AG04449 (cell line): ENCODE data around the gene C10orf67.
A peak's percentile ranks its signal among the peaks of the same experiment; 100 is the strongest.

Source experiments
- CTCF ChIA-PET: fragments of 350-600 bp; formaldehyde crosslinking; extraction: SDS; loops from one replicate; lab custom pipeline; 2021; ENCODE audit warnings: antibody characterized with exemption; lab: Yijun Ruan, JAX
- POLR2A ChIA-PET: fragments of 400-600, 350-600 bp; formaldehyde crosslinking; extraction: SDS; loops from one replicate; lab custom pipeline; 2020; ENCODE audit warnings: antibody characterized with exemption, inconsistent platforms; lab: Yijun Ruan, JAX
- DNase-seq: peaks from one replicate; pipeline ENCODE4 v3.0.0-alpha.2; 2010; ENCODE audit warnings: low read depth, low spot score
- H3K4me3 ChIP-seq: 2 replicates; pipeline ENCODE4 v1.5.1; 2011; ENCODE audit warnings: low read depth, mild to moderate bottlenecking, control low read depth, low read length
- TF ChIP-seq, protein P1 (sequence below): IDR thresholded peaks from one replicate; pipeline ENCODE4 v1.5.1; 2011; ENCODE audit warnings: mild to moderate bottlenecking, moderate library complexity, low read length, control low read depth, inconsistent platforms; ENCODE audit not compliant: insufficient read depth; ENCODE audit errors: missing control alignments

The C10orf67 gene

GRCh38 chr10:23172429-23173213, 172.0 kb downstream of the C10orf67 start:
- no peak for DNase-seq

DNA sequence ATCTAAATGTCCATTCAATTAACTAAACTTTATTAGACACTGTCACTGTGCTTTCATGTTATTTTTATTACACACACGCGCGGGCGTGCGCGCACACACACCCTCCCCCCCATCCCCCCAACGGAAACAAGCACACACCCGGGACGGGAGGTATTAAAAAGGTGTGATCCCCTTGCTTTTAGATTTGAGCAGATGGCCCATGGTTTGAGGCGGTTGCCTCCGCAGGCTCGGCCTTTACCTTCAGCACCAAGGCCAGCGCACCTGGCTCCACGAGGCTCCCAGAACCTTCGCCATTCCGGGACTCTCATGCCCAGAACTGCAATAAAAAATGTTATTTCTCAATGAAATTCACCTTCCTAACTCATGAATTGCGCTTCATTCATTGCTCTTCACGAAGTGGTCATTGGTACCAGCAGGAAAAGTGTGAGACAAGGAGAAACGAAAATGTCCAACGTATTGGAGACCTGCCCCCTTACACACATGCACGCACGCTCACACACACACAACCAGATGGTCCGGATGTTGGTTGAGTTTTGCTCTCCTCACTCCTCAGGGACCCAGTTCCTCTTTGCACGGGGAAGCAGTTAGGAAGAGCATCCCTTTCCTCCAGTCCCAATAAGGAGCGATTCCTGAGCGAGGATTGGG, 173.2 kb downstream of the C10orf67 start:
- H3K4me3 ChIP-seq: no peak overlapping the region
- POLR2A ChIA-PET: no interaction called here
- TF ChIP-seq, protein P1, sequence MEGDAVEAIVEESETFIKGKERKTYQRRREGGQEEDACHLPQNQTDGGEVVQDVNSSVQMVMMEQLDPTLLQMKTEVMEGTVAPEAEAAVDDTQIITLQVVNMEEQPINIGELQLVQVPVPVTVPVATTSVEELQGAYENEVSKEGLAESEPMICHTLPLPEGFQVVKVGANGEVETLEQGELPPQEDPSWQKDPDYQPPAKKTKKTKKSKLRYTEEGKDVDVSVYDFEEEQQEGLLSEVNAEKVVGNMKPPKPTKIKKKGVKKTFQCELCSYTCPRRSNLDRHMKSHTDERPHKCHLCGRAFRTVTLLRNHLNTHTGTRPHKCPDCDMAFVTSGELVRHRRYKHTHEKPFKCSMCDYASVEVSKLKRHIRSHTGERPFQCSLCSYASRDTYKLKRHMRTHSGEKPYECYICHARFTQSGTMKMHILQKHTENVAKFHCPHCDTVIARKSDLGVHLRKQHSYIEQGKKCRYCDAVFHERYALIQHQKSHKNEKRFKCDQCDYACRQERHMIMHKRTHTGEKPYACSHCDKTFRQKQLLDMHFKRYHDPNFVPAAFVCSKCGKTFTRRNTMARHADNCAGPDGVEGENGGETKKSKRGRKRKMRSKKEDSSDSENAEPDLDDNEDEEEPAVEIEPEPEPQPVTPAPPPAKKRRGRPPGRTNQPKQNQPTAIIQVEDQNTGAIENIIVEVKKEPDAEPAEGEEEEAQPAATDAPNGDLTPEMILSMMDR: no peak
- CTCF ChIA-PET: no interaction called here
- DNase-seq: no peak

More at GRCh38 chr10:23172429-23173213, 172.0 kb downstream of the C10orf67 start:
- no peak overlapping the region for H3K4me3 ChIP-seq
- ChIA-PET CTCF (no interaction called here), POLR2A (no interaction called here)
- TF ChIP-seq, protein P1: no peak

GRCh38 chr10:23158370-23158769, 186.2 kb downstream of the C10orf67 start:
- no peak overlapping the region for H3K4me3 ChIP-seq
- CTCF ChIA-PET: interaction anchor here (0.9 to 8.8 kb wide), 34 partner anchors 10 to 1401 kb away, joined by 3 to 67 read pairs (median 4); no protein-coding TSS in a partner anchor
- POLR2A ChIA-PET: interaction anchor here (0.6 kb wide), 1 partner anchor 554 kb away, joined by 3 read pairs; no protein-coding TSS in a partner anchor
- TF ChIP-seq, protein P1: peak; percentile 86
- DNase-seq: peak; percentile 21

GRCh38 chr10:23157691-23158369, 186.8 kb downstream of the C10orf67 start:
- no peak overlapping the region for H3K4me3 ChIP-seq
- POLR2A ChIA-PET: interaction anchor here (0.6 kb wide), 2 partner anchors 36 to 555 kb away, joined by 3 read pairs; no protein-coding TSS in a partner anchor
- TF ChIP-seq, protein P1: peak; percentile 40
- DNase-seq: no peak
- CTCF ChIA-PET: interaction anchor here (0.9 to 8.8 kb wide), 34 partner anchors 10 to 1401 kb away, joined by 3 to 67 read pairs (median 4); no protein-coding TSS in a partner anchor

GRCh38 chr10:23157239-23157681, 187.3 kb downstream of the C10orf67 start:
- TF ChIP-seq, protein P1: no peak
- CTCF ChIA-PET: interaction anchor here (1.0 to 8.8 kb wide), 19 partner anchors 10 to 1402 kb away, joined by 3 to 67 read pairs (median 5); no protein-coding TSS in a partner anchor
- DNase-seq: no peak
- no peak overlapping the region for H3K4me3 ChIP-seq
- POLR2A ChIA-PET: interaction anchor here (0.6 kb wide), 1 partner anchor 35 kb away, joined by 3 read pairs; no protein-coding TSS in a partner anchor
